ENCODE results near the gene RBM33.

GRCh38 chr7:155792999-155793560 lies 148.6 kb downstream of the RBM33 start:
- TF ChIP-seq CTCF (IDR thresholded peaks at IDR 0.05) (no peak), EP300 (IDR thresholded peaks at IDR 0.05) (no peak), POLR2A (IDR thresholded peaks at IDR 0.05; ENCODE audit: low read depth) (no peak)

Measured in esophagus muscularis mucosa (tissue), 4 donors.